NCI-H2171 treated with DMSO at 0.1 percent for 48 hours (cell line): ENCODE measurements around the gene SLC25A38.
"Not testable (repeated sequence)": the region's sequence is repeated elsewhere in the genome, so short reads cannot be mapped to it uniquely, and the experiment has no call there.

ENCODE experiments used
- DNase-seq: peaks from one replicate; lab custom pipeline; 2025; lab: John Stamatoyannopoulos, UW

The SLC25A38 gene, protein sequence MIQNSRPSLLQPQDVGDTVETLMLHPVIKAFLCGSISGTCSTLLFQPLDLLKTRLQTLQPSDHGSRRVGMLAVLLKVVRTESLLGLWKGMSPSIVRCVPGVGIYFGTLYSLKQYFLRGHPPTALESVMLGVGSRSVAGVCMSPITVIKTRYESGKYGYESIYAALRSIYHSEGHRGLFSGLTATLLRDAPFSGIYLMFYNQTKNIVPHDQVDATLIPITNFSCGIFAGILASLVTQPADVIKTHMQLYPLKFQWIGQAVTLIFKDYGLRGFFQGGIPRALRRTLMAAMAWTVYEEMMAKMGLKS

DNA sequence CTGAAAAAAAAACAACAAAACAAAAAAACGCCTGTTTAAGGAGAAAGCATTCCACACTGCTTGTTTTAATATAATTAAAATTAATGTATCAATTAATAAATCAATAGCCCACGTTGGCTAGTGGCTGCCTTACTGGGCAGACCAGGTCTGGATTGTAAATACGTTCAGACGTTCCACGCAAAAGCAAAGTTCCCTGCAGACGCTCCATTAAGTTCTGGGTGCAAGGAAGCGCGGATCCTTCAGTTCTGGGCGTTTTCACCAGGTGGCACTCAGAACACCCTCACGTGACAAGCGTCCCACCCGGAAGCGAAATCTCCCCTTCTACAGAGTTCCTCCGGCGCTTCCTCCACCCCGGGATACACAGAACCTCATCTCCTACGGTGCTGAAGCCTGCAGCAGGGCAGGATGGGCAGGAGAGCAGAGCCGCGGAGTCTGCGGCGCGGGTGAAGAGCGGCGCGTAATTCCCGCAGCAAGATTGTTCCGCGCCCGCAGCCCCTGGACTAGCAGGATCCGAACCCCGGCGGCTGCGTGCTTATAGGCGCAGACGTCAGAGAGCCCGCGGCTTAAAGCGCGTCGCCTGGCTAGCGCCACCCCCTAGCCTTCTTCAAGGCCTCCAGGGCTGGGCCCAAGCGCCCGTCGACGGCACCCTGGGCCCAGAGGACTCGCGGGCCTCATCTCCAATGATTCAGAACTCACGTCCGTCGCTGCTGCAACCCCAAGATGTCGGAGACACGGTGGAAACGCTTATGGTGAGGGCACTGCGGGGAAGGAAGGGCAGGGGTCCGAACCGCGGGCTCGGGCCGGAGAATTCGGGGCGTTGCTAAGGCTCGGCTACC lies at the start of gene SLC25A38:
TSS of gene SLC25A38 (plus strand) at position 326 of the 836 bp plus-strand sequence. CDS start at position 681, 355 bp downstream.
- DNase-seq, result no peak

DNA sequence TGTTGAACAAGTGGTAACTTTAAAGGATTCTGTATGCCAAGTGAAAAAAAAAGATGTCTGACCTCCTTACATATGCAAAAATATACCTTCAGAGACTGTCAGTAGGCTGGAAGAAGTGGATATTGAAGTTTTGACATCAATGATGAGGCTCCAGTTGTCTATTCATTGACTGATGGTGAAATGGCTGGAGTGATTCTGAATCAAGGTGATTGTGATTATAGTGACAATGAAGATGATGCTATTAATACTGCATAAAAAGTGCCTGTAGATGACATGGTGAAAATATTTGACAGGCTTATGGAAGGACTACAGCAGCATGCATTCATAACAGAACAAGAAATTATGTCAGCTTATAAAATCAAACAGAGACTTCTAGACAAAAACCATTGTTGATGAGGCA lies 49.6 kb upstream of the SLC25A38 start:
- DNase-seq, result no peak

GRCh38 chr3:39334205-39334604 lies 49.0 kb upstream of the SLC25A38 start:
- no peak for DNase-seq

DNA sequence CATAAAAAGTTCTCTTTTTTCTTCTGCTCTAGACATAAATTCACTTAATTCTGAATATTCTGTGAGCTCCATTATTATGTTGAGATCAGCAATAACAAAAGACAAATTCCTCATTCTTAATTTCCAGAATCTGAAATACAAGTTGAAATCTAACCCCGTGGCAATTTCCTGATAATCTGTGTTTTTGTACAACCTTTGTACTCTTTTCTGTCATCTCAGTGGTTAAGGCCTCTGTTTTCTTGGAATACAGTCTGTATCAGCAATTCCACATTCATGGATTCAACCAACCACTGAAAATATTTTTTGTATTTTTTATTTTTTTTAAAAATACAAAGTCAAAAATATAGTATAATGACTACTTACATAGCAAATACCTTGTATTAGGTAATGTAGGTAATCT lies 45.0 kb upstream of the SLC25A38 start:
- no peak for DNase-seq

- no peak for DNase-seq
These were observed 44.1 kb upstream of the SLC25A38 start for GRCh38 chr3:39339086-39339485.

- DNase-seq, result no peak
These were observed 40.0 kb upstream of the SLC25A38 start for GRCh38 chr3:39343076-39343717.

DNA sequence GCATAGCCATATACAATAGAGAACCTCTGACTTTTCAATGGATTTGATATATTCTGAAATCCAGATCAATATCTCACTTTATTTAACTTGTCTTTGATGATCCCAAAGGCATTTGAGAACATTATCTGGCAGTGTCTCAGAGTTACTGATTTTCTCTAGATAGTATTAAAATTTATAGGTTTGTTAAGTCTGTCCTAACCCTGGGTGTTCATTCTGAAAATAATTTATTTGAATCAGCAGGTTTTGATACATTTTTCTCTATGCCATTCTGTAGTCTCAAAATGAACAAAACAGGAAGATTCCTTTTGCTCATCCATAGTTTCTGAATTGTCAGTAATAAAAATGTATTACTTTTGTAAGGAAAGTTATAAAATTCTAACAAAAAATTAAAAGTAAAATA lies 39.4 kb upstream of the SLC25A38 start:
- DNase-seq, result no peak

DNA sequence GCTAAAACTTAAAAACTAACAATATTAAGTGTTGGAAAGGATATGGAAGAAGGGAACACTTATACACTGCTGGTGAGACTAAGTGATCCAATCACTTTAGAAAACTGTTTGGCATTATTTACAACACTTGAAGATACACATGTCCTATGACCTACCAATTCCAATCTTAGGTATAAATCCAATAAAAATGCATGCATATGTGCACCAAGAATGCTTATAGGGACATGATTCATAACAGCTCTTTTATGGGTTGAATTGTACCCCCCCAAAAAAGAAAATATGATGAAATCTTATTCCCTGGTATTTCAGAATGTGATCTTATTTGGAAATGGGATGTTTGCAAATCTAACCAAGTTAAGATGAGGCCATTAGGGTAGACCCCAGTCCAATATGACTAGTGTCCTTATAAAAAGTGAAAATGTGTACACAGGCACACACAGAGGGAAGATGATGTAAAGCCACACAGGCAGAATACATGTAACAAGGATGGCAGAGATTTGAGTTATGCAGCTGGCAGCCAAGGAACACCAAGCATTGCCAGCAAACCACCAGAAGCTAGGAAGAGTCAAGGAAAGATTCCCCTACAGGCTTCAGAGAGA lies 38.3 kb upstream of the SLC25A38 start:
- no peak for DNase-seq

GRCh38 chr3:39346785-39347585 lies 36.2 kb upstream of the SLC25A38 start:
- DNase-seq, result no peak

DNA sequence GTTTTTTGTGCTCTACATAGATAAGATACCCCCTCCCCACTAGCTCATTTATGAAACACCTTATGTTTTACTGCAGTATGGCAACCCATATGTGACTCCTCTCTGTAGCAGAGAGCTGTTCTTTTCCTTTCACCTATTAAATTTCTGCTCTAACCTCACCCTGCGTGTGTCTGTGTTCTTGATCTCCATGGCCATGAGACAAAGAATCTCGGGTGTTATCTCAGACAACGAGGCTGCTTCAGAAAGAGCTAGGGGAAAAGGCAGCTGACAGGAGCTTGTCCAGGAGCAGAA lies 35.6 kb upstream of the SLC25A38 start:
- DNase-seq, result no peak

GRCh38 chr3:39349080-39349479 lies 34.1 kb upstream of the SLC25A38 start:
- DNase-seq, result no peak

- DNase-seq, result no peak
These were observed 32.5 kb upstream of the SLC25A38 start for GRCh38 chr3:39350714-39351113.

GRCh38 chr3:39351134-39351533 lies 32.0 kb upstream of the SLC25A38 start:
- DNase-seq, result not testable (repeated sequence)

- DNase-seq, result not testable (repeated sequence)
These were observed 29.8 kb upstream of the SLC25A38 start for GRCh38 chr3:39353168-39353927.

DNA sequence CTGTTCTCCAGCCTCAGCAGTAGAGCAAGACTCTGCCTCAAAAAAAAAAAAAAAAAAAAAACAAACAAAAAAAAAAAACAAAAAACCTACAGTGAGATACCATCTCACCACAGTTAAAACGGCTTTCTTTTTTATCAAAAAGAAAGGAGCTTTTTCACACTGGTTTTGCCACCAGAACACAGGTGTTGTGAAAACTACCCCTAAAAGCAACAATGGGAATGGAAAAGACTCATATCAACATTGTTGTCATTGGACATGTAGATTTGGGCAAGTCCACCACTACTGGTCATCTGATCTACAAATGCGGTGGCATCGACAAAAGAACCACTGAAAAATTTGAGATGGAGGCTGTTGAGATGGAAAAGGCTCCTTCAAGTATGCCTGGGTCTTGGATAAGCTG lies 24.8 kb upstream of the SLC25A38 start:
- DNase-seq, result no peak

DNA sequence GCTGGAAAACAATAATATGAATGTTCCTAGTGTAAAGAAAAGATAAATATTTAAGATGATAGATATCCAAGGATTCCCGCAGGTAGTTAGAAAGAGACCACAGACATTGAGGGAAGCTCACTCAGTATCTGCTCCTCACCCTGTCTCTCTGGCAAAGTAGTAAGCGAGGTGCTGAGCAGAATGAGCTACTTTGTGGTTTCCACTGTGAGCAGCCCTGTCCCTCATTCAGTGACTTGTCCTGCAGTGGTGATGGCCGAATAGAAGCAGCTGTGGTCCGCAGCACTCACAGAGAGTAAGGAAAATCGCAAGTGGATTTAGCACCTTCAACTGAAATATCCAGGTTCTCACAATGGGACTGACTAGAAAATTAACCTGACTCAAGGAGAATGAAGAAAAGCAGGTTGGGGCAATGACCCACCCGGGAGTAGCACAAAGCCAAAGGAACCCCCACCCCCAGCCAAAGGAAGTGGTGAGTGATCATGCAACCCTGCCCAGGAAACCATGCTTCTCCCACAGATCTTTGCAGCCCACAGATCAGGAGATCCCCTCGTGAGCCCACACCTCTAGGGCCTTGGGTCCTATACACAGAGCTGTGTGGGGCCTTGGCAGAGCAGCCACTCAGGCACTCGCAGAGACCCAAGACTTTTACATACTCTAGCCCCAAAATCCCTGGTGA lies 21.8 kb upstream of the SLC25A38 start:
- no peak for DNase-seq

- DNase-seq, result no peak
These were observed 21.0 kb upstream of the SLC25A38 start for GRCh38 chr3:39362192-39362591.

DNA sequence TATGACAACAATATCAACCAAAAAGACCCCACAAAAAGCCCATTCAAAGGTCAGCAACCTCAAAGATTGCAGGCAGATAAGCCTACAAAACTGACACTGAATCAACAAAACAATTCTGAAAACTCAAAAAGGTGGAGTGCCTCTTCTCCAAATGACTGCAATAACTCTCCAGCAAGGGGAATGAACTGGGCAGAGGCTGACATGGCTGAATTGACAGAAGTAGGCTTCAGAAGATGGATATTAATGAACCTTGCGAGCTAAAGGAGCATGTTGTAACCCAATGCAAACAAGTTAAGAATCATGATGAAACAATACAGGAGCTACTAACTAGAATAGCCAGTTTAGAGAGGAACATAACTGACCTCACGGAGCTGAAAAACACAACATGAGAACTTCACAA lies 20.4 kb upstream of the SLC25A38 start:
- DNase-seq, result no peak

GRCh38 chr3:39370450-39370849 lies 12.7 kb upstream of the SLC25A38 start:
- DNase-seq, result not testable (repeated sequence)

DNA sequence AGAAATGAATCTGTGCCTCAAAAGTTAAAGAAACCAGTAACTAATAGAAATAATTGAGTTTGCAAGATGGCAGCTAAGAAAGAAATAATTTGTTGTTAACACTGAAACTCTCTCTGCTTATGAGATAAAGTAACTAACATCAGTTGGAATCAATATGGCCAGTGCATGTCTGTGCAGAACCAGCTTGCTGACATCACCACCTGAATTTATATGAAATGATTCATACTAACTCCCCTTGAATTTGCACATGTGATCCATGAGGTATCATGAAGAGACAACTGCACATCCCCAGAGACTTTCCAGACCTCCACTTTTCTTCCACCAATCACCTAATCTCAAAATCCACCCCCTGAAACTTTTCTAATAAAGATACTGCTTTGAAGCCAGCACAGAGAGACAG lies 10.3 kb upstream of the SLC25A38 start:
- no peak for DNase-seq
